ENCODE measurements around the gene GPR62. TPM values are rescaled to one million over a fixed set of nuclear protein-coding genes. Genes with fewer than 3 reads are reported as not detected.

The GPR62 gene
- total and polyA plus RNA-seq, 9 of the 15 experiments (the other 6 are each of a cell fraction or from before 2014, with no cell fraction given) = not detected

Small RNAs within 50 kb of the gene (small RNA-seq; reads per million reads assigned to genes)
- not detected for gene AC115284.1

Other genes with a start within 250 kb of the GPR62 start
Only the 7 nearest of the 15 such genes appear.
- gene RRP9, start 13.5 kb upstream of the GPR62 start, total RNA-seq (2014; rRNA removed) = 62.6 and 68.5 TPM in 2 replicates
- gene RRP9, start 13.5 kb upstream of the GPR62 start, total RNA-seq (2014; rRNA removed; fragmentation: Illumina TruSeq; extraction: Trizol) = 15.7 and 29.1 TPM in 2 replicates
- 48.9 and 52.4 TPM in 2 replicates for gene RRP9, start 13.5 kb upstream of the GPR62 start, total RNA-seq (2015; rRNA removed; fragmentation: Illumina TruSeq; extraction: Trizol)
- 64.1 and 67.0 TPM in 2 replicates for gene RRP9, start 13.5 kb upstream of the GPR62 start, total RNA-seq (2021)
- 20.3 and 23.1 TPM in 2 replicates for gene RRP9, start 13.5 kb upstream of the GPR62 start, polyA plus RNA-seq (2011; rRNA removed)
- 45.9 and 55.5 TPM in 2 replicates for gene RRP9, start 13.5 kb upstream of the GPR62 start, polyA plus RNA-seq (2014; fragmentation: Illumina TruSeq; extraction: Trizol)
- 10 to 100 TPM in 1 of 2 experiments, 1 to 10 TPM in 1; 5.2 to 12.9 TPM for gene RRP9, start 13.5 kb upstream of the GPR62 start, polyA plus RNA-seq (2014; fragmentation: Nextera tagmentation; extraction: Ambion mirVana)
- gene RRP9, start 13.5 kb upstream of the GPR62 start, polyA plus RNA-seq (2014; rRNA removed) = 62.1 and 64.4 TPM in 2 replicates
- 5.2 and 6.2 TPM in 2 replicates for gene PARP3, start 13.0 kb upstream of the GPR62 start, total RNA-seq (2014; rRNA removed)
- gene PARP3, start 13.0 kb upstream of the GPR62 start, total RNA-seq (2014; rRNA removed; fragmentation: Illumina TruSeq; extraction: Trizol) = 1.9 and 2.2 TPM in 2 replicates
- 4.6 and 4.7 TPM in 2 replicates for gene PARP3, start 13.0 kb upstream of the GPR62 start, total RNA-seq (2015; rRNA removed; fragmentation: Illumina TruSeq; extraction: Trizol)
- gene PARP3, start 13.0 kb upstream of the GPR62 start, total RNA-seq (2021) = 4.8 and 6.5 TPM in 2 replicates
- gene PARP3, start 13.0 kb upstream of the GPR62 start, polyA plus RNA-seq (2011; rRNA removed) = 3.7 and 6.6 TPM in 2 replicates
- 4.5 and 5.3 TPM in 2 replicates for gene PARP3, start 13.0 kb upstream of the GPR62 start, polyA plus RNA-seq (2014; fragmentation: Illumina TruSeq; extraction: Trizol)
- under 1 TPM; 0.46 to 0.55 TPM for gene PARP3, start 13.0 kb upstream of the GPR62 start, polyA plus RNA-seq (2014; fragmentation: Nextera tagmentation; extraction: Ambion mirVana)
- 6.6 TPM in 2 replicates for gene PARP3, start 13.0 kb upstream of the GPR62 start, polyA plus RNA-seq (2014; rRNA removed)
- 4.6 and 4.9 TPM in 2 replicates for gene PCBP4, start 12.1 kb downstream of the GPR62 start, total RNA-seq (2014; rRNA removed)
- 0.73 and 0.93 TPM in 2 replicates for gene PCBP4, start 12.1 kb downstream of the GPR62 start, total RNA-seq (2014; rRNA removed; fragmentation: Illumina TruSeq; extraction: Trizol)
- gene PCBP4, start 12.1 kb downstream of the GPR62 start, total RNA-seq (2015; rRNA removed; fragmentation: Illumina TruSeq; extraction: Trizol) = 1.6 and 2.1 TPM in 2 replicates
- gene PCBP4, start 12.1 kb downstream of the GPR62 start, total RNA-seq (2021) = 4.7 and 5.7 TPM in 2 replicates
- 3.1 and 5.5 TPM in 2 replicates for gene PCBP4, start 12.1 kb downstream of the GPR62 start, polyA plus RNA-seq (2011; rRNA removed)
- gene PCBP4, start 12.1 kb downstream of the GPR62 start, polyA plus RNA-seq (2014; fragmentation: Illumina TruSeq; extraction: Trizol) = 2.6 and 4.7 TPM in 2 replicates
- gene PCBP4, start 12.1 kb downstream of the GPR62 start, polyA plus RNA-seq (2014; fragmentation: Nextera tagmentation; extraction: Ambion mirVana) = under 1 TPM; 0.06 to 0.07 TPM
- gene PCBP4, start 12.1 kb downstream of the GPR62 start, polyA plus RNA-seq (2014; rRNA removed) = 5.8 and 6.4 TPM in 2 replicates
- gene ABHD14B, start 18.7 kb downstream of the GPR62 start, total RNA-seq (2014; rRNA removed) = 46.5 and 78.4 TPM in 2 replicates
- 27.4 and 28.3 TPM in 2 replicates for gene ABHD14B, start 18.7 kb downstream of the GPR62 start, total RNA-seq (2014; rRNA removed; fragmentation: Illumina TruSeq; extraction: Trizol)
- gene ABHD14B, start 18.7 kb downstream of the GPR62 start, total RNA-seq (2015; rRNA removed; fragmentation: Illumina TruSeq; extraction: Trizol) = 33.7 and 34.0 TPM in 2 replicates
- gene ABHD14B, start 18.7 kb downstream of the GPR62 start, total RNA-seq (2021) = 65.2 and 68.0 TPM in 2 replicates
- 107 and 114 TPM in 2 replicates for gene ABHD14B, start 18.7 kb downstream of the GPR62 start, polyA plus RNA-seq (2011; rRNA removed)
- gene ABHD14B, start 18.7 kb downstream of the GPR62 start, polyA plus RNA-seq (2014; fragmentation: Illumina TruSeq; extraction: Trizol) = 72.2 and 86.5 TPM in 2 replicates
- gene ABHD14B, start 18.7 kb downstream of the GPR62 start, polyA plus RNA-seq (2014; fragmentation: Nextera tagmentation; extraction: Ambion mirVana) = 10 to 100 TPM; 10.6 to 11.7 TPM
- gene ABHD14B, start 18.7 kb downstream of the GPR62 start, polyA plus RNA-seq (2014; rRNA removed) = 80.5 and 87.3 TPM in 2 replicates
- gene ABHD14A, start 19.7 kb downstream of the GPR62 start, total RNA-seq (2014; rRNA removed) = 8.4 and 12.2 TPM in 2 replicates
- gene ABHD14A, start 19.7 kb downstream of the GPR62 start, total RNA-seq (2014; rRNA removed; fragmentation: Illumina TruSeq; extraction: Trizol) = 1.7 and 3.3 TPM in 2 replicates
- gene ABHD14A, start 19.7 kb downstream of the GPR62 start, total RNA-seq (2015; rRNA removed; fragmentation: Illumina TruSeq; extraction: Trizol) = 7.7 and 8.3 TPM in 2 replicates
- 9.4 and 10.6 TPM in 2 replicates for gene ABHD14A, start 19.7 kb downstream of the GPR62 start, total RNA-seq (2021)
- 6.6 and 10.5 TPM in 2 replicates for gene ABHD14A, start 19.7 kb downstream of the GPR62 start, polyA plus RNA-seq (2011; rRNA removed)
- 7.1 and 8.4 TPM in 2 replicates for gene ABHD14A, start 19.7 kb downstream of the GPR62 start, polyA plus RNA-seq (2014; fragmentation: Illumina TruSeq; extraction: Trizol)
- 1 to 10 TPM in 1 of 2 experiments, under 1 TPM in 1; 0.90 to 2.0 TPM for gene ABHD14A, start 19.7 kb downstream of the GPR62 start, polyA plus RNA-seq (2014; fragmentation: Nextera tagmentation; extraction: Ambion mirVana)
- gene ABHD14A, start 19.7 kb downstream of the GPR62 start, polyA plus RNA-seq (2014; rRNA removed) = 9.6 and 14.0 TPM in 2 replicates
- gene ACY1, start 28.2 kb downstream of the GPR62 start, total RNA-seq (2014; rRNA removed) = 118 and 179 TPM in 2 replicates
- gene ACY1, start 28.2 kb downstream of the GPR62 start, total RNA-seq (2014; rRNA removed; fragmentation: Illumina TruSeq; extraction: Trizol) = 44.6 and 70.7 TPM in 2 replicates
- gene ACY1, start 28.2 kb downstream of the GPR62 start, total RNA-seq (2015; rRNA removed; fragmentation: Illumina TruSeq; extraction: Trizol) = 93.2 and 96.9 TPM in 2 replicates
- 134 and 138 TPM in 2 replicates for gene ACY1, start 28.2 kb downstream of the GPR62 start, total RNA-seq (2021)
- gene ACY1, start 28.2 kb downstream of the GPR62 start, polyA plus RNA-seq (2011; rRNA removed) = 104 and 144 TPM in 2 replicates
- gene ACY1, start 28.2 kb downstream of the GPR62 start, polyA plus RNA-seq (2014; fragmentation: Illumina TruSeq; extraction: Trizol) = 123 and 129 TPM in 2 replicates
- 100 to 1,000 TPM; 179 to 195 TPM for gene ACY1, start 28.2 kb downstream of the GPR62 start, polyA plus RNA-seq (2014; fragmentation: Nextera tagmentation; extraction: Ambion mirVana)
- gene ACY1, start 28.2 kb downstream of the GPR62 start, polyA plus RNA-seq (2014; rRNA removed) = 128 and 136 TPM in 2 replicates
- gene RPL29, start 40.5 kb downstream of the GPR62 start, total RNA-seq (2014; rRNA removed) = 1,104 and 1,143 TPM in 2 replicates
- gene RPL29, start 40.5 kb downstream of the GPR62 start, total RNA-seq (2014; rRNA removed; fragmentation: Illumina TruSeq; extraction: Trizol) = 811 and 895 TPM in 2 replicates
- 1,065 and 1,147 TPM in 2 replicates for gene RPL29, start 40.5 kb downstream of the GPR62 start, total RNA-seq (2015; rRNA removed; fragmentation: Illumina TruSeq; extraction: Trizol)
- 917 and 1,045 TPM in 2 replicates for gene RPL29, start 40.5 kb downstream of the GPR62 start, total RNA-seq (2021)
- 1,156 and 1,373 TPM in 2 replicates for gene RPL29, start 40.5 kb downstream of the GPR62 start, polyA plus RNA-seq (2011; rRNA removed)
- 1,281 and 1,602 TPM in 2 replicates for gene RPL29, start 40.5 kb downstream of the GPR62 start, polyA plus RNA-seq (2014; fragmentation: Illumina TruSeq; extraction: Trizol)
- 100 to 1,000 TPM; 568 to 871 TPM for gene RPL29, start 40.5 kb downstream of the GPR62 start, polyA plus RNA-seq (2014; fragmentation: Nextera tagmentation; extraction: Ambion mirVana)
- 1,326 and 1,475 TPM in 2 replicates for gene RPL29, start 40.5 kb downstream of the GPR62 start, polyA plus RNA-seq (2014; rRNA removed)

Measured in K562 (cell line).